Stimulated activated CD8-positive, alpha-beta memory T cell treated with anti-CD3 and anti-CD28 coated beads, Interleukin-15, amount 100 ng/mL, for 24 hours (primary cell): ENCODE data around the gene SLC12A8.

Source experiments
- DNase-seq: peaks from one replicate; pipeline ENCODE4 v3.0.0-alpha.2; 2020; ENCODE audit warnings: low read depth

SLC12A8 gene

DNA sequence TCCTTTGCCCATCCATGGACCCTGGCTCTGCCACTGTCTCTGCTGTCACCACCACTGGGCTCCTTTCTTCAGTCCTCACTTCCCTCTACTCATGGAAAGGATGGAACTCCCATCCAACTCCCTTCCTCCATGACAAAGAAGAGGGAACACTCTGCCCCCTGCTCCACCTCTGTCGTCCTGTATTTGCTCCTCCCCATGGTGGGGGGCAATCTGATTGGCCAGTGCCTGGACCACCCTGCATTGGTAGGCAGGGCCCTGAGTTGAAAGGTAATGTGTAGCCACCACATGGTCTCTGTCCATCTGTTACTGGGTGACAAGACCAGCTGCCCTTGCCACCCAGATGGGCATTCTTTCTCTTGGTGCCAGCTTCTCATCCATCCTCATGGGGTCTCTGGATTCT, 136.1 kb downstream of the SLC12A8 start:
- DNase-seq: no peak

DNA sequence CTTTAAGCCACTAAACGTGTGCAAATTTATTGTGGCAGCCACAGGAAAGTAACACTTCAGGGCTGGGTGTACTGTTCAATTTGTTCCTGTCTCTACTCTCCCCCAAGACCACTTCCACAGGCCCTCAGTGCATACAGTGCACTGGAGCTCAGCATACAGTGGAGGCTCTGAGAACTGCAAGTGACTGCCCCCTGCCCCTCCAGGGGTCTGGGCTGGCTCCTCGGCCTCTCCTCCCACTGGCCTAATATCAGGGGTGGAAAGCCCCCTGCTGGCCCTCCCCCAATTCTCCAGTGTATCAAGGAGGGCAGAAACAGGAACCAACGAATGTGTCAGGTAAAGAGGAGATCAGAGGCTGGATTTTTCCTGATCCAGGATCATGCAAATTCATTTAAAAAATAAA, 136.8 kb downstream of the SLC12A8 start:
- DNase-seq: no peak

DNA sequence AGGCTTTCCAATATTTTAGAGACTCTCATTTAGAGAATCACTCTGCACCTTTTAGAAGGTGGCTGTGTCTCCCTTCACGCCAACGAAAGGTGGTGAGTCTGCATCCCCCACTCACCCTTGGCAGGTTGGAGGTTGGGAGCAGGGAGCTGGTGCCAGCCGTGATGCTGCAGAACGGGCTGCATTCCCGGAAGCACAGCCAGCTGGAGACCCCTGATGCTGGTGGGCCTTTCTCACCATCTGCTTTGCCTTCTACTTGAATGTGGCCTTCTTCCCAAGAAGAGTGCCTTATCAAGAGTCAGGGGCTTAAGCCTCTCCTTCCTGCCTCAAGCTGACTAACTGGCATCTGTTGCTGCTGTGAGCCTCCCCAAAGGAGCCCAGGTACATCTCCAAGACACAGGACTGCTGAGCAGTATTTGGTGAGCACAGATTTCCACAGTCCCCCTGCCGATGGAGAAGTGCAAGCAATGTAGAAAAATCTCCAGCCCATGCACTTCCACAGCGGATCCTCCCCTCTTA, 139.1 kb downstream of the SLC12A8 start:
- no peak for DNase-seq

DNA sequence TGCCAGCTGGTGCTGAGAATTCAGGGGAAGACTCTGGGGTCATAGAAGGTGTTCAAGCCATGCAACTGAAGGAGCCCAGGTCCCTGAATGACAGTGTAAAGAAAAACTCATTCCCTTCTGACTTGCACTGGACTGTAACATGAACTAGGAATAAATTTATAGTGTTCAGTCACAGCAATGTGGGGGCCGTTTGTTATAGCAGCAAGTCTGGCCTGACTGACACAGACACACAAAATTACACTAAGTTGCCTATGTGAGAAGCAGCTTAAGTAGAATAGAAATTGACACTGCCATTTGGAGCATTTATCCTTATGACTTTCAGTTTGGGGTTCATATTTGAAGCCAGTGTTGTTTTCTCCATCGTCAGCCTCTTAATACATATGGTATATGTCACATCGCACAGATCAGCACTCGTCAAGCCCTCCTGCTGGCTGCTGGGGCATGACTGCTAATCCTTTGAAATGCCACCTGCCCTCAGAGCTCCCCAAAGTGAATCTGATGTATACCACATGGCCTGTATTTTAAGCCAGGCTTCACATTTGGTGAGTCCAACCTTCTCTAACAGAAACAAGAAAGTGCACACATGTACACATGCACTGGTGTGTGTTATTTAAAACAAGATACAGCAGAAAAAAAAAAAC, 139.7 kb downstream of the SLC12A8 start:
- no peak for DNase-seq

DNA sequence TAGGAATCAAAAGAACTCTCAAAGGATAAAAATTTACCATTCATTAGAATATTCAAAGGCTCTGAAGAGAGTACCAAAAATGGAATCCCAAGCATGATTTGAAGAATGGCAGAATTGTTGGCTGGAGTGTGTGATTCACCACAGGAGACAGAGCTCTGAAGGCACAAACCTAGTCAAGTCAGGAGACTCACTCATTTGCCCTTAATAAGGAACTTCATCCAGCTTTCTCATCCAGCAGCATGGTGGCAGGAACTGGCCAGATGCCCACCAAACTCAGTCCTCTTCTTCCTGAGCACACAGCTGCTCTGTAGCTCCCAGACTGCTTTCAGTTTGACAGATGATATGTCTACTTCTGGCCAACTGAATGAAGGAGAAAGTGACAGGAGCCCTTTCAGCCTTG, 140.2 kb downstream of the SLC12A8 start:
- DNase-seq: no peak

DNA sequence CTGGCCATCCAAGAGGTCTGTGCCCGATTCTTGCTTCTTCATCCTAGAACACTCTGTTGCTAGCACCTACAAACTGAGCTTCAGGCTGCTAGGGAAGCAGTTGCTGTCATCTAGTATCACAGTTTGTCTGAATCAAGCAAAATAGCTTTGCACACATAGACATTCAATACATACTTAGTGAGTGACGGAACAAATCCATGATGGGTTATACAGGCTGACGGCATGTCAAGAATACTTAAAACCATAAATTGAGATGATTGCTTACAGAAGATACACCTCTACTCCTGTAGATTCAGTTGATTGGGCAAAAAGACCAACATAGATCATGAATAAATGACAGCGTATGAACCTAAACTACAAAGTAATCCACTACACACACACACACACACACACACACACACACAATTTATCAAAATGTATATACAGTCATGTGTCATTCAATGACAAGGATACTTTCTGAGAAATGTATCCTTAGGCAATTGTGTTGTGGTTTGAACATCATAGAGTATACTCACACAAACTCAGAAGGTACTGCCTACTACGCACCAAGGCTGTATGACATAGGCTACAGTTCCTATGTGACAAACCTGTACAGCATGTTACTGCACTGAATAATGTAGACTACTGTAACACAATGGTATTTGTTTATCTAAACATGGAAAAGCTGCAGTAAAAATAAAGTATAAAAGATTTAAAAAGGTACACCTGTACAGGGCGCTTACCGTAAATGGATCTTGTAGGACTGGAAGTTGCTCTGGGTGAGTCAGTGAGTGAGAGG, 142.4 kb downstream of the SLC12A8 start:
- no peak for DNase-seq

DNA sequence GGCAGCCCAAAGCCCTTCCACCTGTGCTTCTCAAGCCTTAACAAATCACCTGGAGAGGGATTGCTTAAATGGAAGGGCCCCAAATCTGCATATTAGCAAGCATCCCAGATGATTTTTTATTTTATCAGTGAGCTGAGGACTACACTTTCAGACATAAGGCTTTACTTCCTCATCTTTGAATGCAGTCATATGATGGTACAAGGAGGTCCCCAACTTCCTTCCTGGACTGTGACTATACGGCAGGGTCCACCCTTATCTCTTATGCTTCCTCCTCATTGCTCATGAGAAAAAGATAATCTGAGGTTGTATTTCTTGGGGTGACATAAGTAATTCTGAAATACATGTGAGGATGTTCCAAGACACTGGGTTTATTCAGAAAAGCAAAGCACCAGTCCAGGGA, 143.1 kb downstream of the SLC12A8 start:
- DNase-seq: no peak

DNA sequence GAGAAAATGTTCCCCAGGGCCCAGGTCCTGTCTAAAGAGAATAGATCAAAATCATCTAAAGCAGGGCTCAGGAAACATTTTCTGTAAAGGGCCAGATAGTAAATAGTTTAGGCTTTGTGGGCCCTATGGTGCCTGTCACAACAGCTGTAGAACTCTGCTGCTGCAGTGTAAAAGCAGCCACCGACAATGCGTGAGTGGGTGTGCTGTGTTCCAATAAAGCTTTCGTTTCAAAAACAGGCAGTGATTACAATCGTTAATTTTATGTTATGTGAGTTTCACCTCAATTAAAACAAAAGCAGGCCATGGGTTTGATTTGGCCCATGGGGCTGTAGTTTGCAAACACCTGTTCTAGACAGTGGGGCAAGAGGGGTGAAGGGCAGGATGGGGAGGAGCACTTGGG, 144.3 kb downstream of the SLC12A8 start:
- DNase-seq: no peak

DNA sequence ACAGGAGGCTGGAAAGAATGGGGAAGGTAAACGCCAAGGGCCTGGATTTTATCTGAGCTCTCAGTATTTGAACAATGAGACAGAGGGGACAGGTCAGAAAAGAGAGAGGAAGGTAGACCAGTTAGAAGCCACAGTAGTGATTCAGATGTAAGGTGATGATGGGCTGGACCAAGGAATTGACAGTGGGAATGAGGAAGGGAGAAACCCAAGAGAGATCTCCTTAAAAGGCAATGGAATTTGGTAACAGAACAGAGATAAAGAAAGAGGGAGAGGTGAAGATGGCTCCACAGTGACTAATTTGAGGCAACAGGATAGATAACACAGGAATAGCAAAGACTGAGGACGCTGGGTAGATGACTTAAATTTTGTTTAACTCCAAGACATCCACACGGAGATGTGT, 145.3 kb downstream of the SLC12A8 start:
- no peak for DNase-seq

DNA sequence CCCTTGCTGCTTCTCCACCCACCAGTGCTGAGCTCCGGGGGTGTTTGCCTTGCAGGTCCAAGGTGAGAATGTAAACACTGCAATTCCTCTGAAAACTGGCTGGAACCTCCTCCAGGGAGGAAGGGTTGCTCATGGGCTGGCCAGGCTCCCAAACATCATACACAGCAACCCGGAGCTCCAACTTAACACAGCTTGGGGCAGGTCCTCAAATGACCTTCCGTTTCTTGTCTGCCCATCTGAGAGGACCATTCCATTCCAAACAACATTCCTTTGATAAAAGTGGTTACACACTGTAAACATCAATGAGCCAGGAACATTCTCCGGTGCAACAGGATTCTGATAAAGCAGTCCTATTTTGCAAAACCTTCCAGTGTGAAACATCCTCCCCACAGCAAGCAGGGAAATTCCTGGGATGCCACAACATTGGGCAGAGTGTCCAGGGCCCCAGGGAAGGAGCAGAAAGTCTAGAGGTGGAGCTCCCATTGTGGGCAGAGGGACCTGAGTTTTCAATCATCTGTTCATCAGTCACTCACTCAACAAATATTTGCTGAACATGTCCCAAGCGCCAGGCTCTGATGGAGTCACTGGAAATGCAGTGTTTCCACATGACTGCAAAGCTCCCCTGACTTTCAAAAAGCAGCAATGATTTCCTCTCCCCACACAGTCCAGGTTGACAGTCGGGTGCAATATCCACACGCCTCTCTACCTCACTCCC, 149.5 kb downstream of the SLC12A8 start:
- DNase-seq: no peak

DNA sequence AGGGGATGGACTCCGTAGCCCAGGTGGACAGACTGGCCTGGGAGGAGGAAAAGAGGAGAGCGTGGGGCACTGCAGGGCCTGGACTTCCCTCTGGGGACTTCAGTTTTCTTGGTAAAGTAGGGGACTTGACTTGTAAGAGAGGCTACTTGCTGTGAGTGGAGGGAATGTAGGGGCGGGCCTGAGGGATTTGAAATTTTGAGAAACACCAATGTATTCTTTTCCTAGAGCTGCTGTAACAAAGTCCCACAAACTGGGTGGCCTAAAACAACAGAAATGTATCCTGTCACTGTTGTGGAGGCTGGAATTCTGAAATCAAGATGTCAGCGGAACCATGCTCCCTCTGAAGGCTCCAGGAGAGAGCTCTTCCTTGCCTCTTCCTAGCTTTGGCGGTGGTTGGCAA, 150.9 kb downstream of the SLC12A8 start:
- DNase-seq: no peak

DNA sequence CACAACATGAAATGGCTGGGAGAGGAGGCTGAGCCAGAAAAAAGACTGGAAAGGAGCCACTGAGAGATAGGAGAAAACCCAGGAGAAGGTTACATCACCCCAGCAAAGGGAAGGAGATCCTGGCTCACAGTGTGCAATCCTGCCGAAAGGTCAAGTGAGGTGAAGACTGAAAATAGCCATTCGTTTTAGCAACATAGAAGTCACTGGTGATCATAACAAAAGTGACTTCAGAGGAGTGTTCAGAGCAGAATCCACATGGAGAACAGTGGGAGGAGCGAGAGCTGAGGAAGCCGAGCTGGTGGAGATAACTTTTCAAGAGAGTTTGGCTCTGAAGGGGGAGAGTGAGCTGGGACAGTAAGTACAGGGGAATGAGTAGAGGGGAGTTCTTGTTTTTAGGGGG, 151.4 kb downstream of the SLC12A8 start:
- no peak for DNase-seq

DNA sequence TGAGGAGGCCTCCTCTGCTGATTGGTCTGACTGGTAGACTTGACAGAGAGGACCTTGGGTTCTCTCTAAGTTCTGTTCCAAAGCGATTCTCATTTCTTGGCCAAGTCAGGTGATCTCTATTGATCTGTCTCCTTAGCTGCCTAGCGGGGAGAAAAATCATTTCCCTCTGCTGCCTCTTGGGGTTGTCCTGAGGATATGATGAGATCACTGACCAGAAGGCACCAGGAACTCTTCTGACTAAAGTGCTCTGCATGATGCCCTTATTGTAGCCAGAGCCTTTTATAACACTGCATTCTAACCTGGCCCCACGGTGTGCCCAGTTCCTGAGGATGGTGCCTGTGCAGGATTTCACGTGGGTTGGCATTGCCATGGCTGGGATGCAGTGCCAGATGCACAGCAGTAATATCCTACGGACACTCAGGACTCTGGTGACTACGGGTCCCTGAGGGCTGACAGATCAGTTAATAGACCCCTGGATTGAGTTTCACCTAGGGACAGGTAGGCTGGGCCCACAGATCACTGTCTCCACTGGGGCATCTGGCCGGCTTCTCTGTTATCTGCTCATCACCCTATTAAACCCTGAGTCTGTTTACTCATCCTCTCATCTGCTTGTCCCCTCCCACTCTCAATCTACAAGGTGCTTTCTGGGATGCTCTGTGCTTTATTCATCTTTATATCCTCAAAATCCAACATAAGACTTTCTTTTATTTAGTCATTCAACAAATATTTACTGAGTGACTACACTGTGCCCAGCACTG, 152.9 kb downstream of the SLC12A8 start:
- no peak for DNase-seq

DNA sequence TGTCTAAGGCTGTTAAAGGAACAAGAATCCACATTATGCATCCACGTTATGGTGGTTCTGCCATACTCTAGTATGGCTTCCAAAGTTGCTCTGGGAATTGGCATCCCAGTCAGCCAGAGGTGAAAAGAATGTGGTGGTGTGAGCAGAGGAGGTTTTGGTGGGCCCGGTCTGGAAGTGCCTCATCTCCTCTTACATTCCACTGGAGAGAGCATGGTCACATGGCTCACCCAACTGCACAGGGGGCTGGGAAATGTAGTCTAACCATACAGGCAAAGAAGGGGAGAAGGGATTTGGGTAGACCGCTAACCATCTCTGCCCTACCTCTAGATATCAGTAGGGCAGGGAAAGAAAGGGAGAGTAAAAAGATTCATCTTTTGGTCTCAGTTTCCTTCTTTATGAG, 153.6 kb downstream of the SLC12A8 start:
- no peak for DNase-seq

DNA sequence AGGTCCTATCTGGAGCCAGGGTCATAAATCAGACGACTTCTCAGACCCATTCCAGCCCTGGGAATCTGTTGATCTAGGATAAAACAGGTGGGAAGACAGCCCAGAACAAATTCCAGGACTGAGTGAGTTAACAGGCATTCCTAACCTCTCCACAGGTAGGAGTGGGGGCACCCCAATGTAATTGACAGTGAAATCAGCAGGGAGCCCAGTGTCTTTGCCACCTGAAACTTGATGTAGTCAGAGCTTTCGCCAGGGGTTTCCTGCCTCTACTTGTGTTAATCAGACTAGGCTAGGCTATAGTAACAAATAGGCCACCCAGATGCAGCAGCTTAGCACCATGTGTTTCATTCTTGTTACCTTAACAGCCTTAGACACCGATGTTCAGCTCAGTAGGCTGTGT, 154.0 kb downstream of the SLC12A8 start:
- no peak for DNase-seq

DNA sequence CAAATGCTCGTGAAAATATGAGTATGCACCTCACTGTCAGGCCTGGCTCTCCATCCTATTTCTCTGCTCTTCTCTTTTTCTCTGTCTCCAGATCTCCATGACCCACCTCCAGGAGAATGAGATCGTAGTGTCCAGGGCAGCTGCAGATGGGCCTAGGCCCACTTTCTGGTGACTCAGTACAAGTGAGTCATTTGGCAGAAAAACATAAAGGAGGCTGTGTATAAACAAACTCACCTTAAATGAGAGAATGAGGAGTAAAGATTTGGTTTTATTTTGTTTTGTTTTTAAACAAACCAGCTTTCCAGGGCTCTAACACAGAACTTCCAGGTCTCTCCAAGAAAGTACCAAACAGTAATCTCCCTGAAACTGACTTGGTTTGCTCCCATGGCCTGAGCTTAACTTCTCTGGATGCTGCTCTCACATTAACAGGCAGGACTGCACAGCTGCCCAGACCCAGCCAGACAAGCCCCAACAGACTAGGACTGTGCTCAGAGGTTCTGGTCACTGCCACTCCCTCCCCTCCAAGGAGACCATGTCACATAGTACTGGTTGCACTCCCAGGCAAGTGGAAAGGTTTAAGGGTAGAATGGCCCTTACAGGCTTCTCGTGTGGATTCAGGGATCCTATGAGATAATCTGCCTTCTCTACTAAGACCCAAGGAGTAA, 155.2 kb downstream of the SLC12A8 start:
- DNase-seq: no peak

DNA sequence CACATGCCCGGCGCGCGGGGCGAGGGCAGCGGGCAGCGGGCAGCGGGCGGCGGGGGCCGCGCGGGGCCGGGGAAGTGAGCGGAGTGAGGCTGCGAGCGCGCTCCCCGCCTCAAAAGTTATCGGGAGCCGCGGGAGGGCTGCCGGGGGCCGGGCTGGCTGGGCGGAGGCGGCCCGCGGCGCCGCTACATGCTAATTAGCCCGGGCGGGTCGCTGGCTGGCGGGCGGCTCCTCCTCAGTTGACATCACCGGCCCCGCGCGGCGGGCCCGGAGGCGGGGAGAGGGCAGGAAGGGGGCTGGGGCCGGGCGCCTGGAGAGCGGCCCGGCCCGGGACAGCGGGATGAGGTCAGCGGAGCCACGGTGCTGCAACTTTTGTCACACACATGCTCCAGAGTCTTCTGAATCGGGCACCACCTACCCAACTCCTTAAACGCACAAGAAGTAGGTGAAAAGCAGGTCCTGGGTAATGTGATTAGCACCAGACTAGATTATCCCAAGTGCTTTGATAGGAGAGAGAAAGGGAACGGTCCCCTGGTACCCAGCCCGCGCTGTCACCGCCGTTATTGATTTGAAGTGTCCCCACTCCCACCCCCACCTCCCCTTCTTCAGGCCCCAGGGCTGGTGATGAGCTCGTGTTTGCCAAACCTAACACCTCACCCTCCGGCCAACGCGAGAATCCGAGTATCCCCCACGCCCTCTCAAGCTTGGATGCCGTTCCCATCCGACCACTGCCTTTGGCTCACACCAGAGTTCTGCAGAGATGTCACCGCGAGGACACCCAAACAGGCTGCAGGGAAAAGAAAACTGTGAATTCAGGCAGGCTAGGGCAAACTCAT, 156.4 kb downstream of the SLC12A8 start, which contains the start of gene HEG1:
Gene HEG1, minus strand, starts transcription at position 85 of the 833 bp plus-strand sequence. CDS start 107 bp downstream, outside the sequence.
- peak; percentile 52 for DNase-seq

DNA sequence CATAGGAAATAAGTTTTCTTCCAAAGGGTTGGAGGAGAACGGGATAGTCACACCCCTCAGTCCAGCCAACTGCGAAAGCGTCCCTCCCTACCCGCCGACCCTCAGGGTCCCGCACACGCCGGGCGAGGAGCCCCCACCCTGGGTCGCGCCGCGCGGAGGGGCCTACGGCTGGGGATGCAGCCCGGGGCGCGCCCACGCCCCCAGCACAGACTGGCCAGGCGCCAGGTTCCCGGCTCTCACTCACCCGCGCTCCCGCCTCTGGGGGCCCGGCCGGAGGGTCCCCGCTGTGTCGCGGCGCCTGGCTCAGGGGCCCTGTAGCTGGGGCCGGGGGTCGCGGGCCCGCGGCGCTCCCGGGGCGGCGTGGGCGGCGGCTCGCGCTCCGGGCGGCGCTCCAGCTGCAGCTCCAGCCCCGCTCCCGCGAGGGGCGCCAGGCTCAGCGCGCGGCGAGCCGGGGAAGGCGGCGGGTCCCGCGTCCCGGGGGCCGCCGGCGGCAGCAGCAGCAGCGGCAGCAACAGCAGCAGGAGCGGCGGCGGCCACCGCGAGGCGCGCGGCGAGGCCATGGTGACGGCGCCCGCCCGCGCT, 157.1 kb downstream of the SLC12A8 start:
- peak; percentile 3 for DNase-seq

DNA sequence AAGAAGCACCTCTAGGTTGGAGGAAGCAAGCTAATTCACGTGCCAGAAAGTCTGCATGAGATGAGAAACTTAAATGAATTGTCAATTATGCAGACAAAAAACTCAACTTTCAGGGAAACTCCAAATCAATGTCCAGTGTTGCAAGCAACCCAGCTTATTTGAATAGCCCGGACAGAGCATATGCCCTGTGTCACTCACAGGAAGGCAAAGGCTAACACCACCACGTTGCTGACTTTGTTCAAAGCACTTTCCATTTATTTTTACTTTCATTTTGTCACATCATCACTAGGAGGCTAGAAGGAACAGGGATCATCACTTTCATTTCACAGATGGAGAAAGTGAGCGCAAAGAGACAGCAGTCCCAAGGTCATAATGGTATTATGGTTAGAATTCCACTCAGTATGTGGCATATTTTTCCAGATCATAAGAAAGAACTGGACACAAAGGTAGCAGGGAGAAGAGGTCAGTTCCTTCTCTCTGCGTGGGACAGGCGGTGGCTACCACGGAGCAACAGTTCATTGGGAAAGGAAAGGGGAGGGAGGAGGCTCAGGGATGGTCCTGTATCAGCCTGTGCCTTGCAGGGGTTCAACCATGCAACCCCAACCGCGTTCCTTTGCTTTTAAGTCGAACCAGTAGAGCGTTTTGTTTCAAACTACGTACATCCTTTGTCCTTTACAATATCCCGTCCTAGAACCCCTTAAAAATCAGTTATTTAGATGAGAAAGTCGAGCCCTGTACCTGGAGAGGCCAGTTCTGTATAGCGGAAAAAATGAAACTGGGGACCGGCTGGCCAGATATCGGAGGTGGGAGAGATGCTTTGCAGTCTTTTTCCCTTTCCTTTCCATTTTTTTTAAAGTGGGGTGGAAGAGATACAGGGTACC, 157.9 kb downstream of the SLC12A8 start:
- no peak for DNase-seq
